GM13977 (cell line): ENCODE data around the gene RGPD8.
"Not testable (repeated sequence)": the region's sequence is repeated elsewhere in the genome, so short reads cannot be mapped to it uniquely, and the experiment has no call there.

Source experiments
- DNase-seq: peaks from one replicate; pipeline ENCODE4 v3.0.0; 2012; ENCODE audit warnings: low spot score
- CTCF ChIP-seq: IDR thresholded peaks from 2 replicates; pipeline ENCODE4 v1.5.1; 2012; ENCODE audit warnings: mild to moderate bottlenecking, control low read depth; ENCODE audit not compliant: insufficient read depth; ENCODE audit errors: extremely low read depth, missing control alignments
- in situ Hi-C: fragments of 300-500 bp; cut with MboI; formaldehyde crosslinking; loops from one replicate; pipeline ENCODE4 v1.12.0; 2022; ENCODE audit warnings: low sequenced_read_pairs, low pct_unique_long_range_greater_than_20kb, mixed read lengths, inconsistent platforms; ENCODE audit not compliant: unreplicated experiment

The RGPD8 gene

GRCh38 chr2:112459372-112459771 lies 25.9 kb upstream of the RGPD8 start:
- DNase-seq: no peak
- in situ Hi-C loops: no loop called here
- TF ChIP-seq CTCF: no peak

GRCh38 chr2:112454586-112454985 lies 21.1 kb upstream of the RGPD8 start:
- TF ChIP-seq CTCF: no peak
- DNase-seq: no peak
- in situ Hi-C loops: no loop called here

GRCh38 chr2:112451317-112451716 lies 17.9 kb upstream of the RGPD8 start:
- in situ Hi-C loops: no loop called here
- TF ChIP-seq CTCF: no peak
- DNase-seq: no peak

GRCh38 chr2:112449854-112450253 lies 16.4 kb upstream of the RGPD8 start:
- in situ Hi-C loops: no loop called here
- TF ChIP-seq CTCF: no peak
- DNase-seq: no peak

GRCh38 chr2:112444256-112444655 lies 10.8 kb upstream of the RGPD8 start:
- in situ Hi-C loops, DNase-seq: not testable (repeated sequence)

- DNase-seq, in situ Hi-C loops: not testable (repeated sequence)
Observed at GRCh38 chr2:112438603-112439261, 5.3 kb upstream of the RGPD8 start.

- DNase-seq, in situ Hi-C loops: not testable (repeated sequence)
Observed at GRCh38 chr2:112437405-112437831, 4.0 kb upstream of the RGPD8 start.

- DNase-seq, in situ Hi-C loops: not testable (repeated sequence)
Observed at GRCh38 chr2:112436993-112437392, 3.5 kb upstream of the RGPD8 start.

GRCh38 chr2:112435716-112436431 lies 2.4 kb upstream of the RGPD8 start:
- in situ Hi-C loops, DNase-seq: not testable (repeated sequence)

GRCh38 chr2:112434890-112435715 lies 1.7 kb upstream of the RGPD8 start:
- DNase-seq, in situ Hi-C loops: not testable (repeated sequence)
